GM12875 (cell line): ENCODE data around the gene ITGB3BP.

ENCODE experiments used
- H3K4me3 ChIP-seq: one replicate; pipeline ENCODE4 v1.5.1; 2011; ENCODE audit warnings: low read depth, low read length, control low read depth
- TF ChIP-seq, protein P1 (sequence below): IDR thresholded peaks from 2 replicates; pipeline ENCODE4 v1.5.1; 2011; ENCODE audit warnings: low read depth, mild to moderate bottlenecking, control low read depth, inconsistent platforms, low read length, moderate library complexity, borderline replicate concordance; ENCODE audit not compliant: insufficient read depth

The ITGB3BP gene

DNA sequence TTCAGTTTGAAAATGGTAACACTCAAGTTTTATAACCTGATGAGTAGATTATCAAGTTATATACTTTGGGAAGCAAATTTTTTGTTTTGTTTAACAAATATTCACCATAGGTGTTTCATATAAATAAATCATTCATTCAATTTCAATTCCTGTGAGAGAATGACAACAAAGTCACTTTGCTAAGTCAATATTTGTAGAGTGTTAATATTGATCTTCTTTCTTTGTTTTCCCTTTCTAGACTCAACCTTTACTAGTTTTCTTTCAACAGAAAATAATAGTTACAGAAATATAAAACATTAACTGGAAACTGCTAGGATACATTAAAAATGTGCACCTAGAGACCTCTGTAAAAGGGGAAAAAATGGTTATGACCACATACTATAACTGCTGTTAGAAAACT is 11.4 kb upstream of the ITGB3BP start:
- TF ChIP-seq, protein P1, sequence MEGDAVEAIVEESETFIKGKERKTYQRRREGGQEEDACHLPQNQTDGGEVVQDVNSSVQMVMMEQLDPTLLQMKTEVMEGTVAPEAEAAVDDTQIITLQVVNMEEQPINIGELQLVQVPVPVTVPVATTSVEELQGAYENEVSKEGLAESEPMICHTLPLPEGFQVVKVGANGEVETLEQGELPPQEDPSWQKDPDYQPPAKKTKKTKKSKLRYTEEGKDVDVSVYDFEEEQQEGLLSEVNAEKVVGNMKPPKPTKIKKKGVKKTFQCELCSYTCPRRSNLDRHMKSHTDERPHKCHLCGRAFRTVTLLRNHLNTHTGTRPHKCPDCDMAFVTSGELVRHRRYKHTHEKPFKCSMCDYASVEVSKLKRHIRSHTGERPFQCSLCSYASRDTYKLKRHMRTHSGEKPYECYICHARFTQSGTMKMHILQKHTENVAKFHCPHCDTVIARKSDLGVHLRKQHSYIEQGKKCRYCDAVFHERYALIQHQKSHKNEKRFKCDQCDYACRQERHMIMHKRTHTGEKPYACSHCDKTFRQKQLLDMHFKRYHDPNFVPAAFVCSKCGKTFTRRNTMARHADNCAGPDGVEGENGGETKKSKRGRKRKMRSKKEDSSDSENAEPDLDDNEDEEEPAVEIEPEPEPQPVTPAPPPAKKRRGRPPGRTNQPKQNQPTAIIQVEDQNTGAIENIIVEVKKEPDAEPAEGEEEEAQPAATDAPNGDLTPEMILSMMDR: no peak

DNA sequence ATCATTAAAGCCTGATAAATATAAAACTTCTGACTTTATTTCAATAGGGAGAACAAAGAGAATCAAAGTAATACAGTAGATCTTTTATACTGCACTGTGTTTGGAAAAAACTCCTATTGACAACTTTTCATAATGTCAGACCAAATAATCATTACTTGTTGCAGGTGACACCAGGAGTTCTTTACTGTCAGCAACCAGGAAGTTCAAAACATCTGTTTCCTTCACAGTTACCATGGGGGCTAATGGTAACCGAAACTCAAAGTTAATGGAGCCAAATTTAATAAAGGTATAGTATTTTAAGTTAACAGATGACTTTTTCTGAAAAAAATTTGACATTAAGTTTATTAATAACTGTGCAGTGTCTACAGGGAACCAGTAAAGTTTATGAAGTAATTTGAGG is 10.9 kb upstream of the ITGB3BP start:
- no peak overlapping the region for H3K4me3 ChIP-seq
- TF ChIP-seq, protein P1: no peak

More for the DNA sequence above, 11.4 kb upstream of the ITGB3BP start:
- no peak overlapping the region for H3K4me3 ChIP-seq

DNA sequence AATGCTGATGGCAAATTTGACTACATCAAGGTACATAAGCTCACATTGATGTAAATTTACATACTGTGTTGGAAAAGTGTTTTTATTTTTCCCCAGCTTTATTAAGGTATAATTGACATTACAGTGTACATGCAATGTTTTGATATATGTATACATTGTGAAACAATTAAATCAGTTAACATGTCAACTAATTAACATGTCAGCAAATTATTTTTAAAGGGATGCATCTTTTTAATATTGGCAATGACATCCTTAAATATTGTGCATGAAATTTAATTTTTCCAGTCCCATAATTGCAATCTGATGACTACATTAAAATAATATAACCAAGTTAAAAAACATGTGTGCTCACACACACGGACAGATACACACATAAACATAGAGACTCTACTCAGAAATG is 9.7 kb upstream of the ITGB3BP start:
- no peak overlapping the region for H3K4me3 ChIP-seq
- TF ChIP-seq, protein P1: no peak

DNA sequence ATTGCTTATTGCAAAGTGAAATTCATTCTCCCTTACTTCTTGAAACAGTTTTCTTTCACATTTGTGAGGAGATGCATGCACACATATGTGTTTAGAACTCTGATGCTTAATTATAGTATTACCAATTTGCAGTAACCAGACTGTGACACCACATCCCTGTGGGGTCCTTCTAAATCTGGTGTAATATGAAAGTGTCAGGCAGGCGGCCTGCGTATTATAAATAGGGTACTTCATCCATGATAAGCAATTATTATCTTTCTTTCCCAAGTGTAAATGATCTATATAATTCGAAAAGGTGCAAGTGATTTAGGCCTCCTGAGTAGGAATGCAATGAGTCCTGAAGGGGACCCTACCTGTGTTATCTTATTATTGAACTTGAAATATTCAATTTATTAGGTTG is 1.2 kb upstream of the ITGB3BP start:
- peak overlapping the region; percentile 64 for H3K4me3 ChIP-seq
- TF ChIP-seq, protein P1: no peak

DNA sequence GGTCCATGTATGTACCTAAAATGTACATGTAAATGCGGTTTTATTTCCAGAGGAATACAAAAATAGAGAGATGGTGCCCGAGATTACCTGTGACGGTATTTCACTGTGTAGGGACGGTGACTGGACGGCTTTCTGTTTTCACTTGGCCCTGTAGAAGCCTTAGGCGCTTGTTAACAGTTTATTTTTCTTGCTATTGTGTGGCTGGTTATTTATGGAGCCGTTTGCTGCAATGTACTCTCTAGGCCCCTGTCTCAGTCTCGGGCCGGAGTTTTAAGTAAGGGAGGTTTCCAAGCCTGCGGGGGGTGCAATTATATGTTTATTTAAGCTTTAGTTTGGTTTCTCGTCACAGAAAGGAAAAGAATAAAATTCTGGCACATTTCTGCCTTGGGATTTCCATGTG is 713 bp upstream of the ITGB3BP start:
- peak overlapping the region; percentile 64 for H3K4me3 ChIP-seq
- TF ChIP-seq, protein P1: no peak

DNA sequence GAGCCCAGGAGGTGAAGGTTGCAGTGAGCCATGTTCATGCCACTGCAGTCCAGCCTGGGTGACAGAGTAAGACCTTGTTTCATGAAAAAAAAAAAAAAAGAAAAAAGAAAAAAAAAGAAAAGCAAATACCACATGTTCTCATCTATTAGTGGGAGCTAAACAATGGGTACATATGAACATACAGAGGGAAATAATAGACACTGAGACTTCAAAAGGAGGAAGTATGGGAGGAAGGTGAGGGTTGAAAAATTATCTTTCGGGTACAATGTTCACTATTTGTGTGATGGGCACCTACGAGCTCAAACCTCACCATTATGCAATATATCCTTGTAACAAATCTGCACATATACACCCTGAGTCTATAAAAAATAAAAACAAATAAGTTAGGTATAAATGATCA is 6.4 kb downstream of the ITGB3BP start:
- no peak overlapping the region for H3K4me3 ChIP-seq
- TF ChIP-seq, protein P1: no peak

DNA sequence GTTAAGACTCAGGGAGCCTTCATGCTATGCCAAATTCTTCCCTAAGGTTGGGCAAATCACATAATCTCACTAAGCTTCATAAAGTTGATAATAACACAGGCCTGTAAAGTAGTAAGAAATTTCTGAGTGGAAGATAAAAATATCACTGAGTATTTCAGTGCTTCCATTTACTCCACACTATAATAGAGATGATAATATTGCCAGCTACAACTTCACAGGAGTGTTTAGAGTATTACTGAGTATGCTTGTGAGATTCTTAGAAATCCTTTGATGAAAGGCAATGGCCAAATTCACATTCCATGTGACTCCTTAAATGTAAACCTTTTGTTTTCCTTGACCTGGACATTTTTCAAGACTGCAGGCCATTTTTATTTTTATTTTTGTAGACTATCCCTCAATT is 10.4 kb downstream of the ITGB3BP start:
- TF ChIP-seq, protein P1: no peak
- no peak overlapping the region for H3K4me3 ChIP-seq
